Measurements from ENCODE around the gene PIGK. TPM values are rescaled to one million over a fixed set of nuclear protein-coding genes. Genes with fewer than 3 reads are reported as not detected.
"Not testable (repeated sequence)": the region's sequence is repeated elsewhere in the genome, so short reads cannot be mapped to it uniquely, and the experiment has no call there.

PIGK gene
- total and polyA plus RNA-seq, 4 donors, result 7.9 to 30.2 (median 17.9) TPM

DNA sequence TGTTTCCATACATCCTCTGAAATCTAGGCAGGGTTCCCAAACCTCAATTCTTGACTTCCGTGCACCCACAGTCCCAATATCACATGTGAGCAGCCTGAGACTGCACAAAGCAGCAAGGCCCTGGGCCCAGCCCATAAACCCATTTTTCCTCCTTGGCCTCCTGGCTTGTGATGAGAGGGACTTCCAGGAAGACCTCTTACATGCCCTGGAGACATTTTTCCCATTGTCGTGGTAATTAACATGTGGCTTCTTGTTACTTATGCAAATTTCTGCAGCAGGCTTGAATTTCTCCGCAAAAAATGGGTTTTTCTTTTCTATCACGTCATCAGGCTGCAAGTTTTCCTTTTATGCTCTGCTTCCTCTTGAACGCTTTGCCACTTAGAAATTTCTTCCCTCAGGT is 3.3 kb upstream of the PIGK start:
- WGBS, 2 donors, result 90 to 96% methylated on average over 5 of the region's 5 CpGs
- H3K36me3 ChIP-seq (ENCODE audit: control insufficient read depth in 4 of 4, insufficient read depth in 4 of 4, low read length in 4 of 4), result no peaks in the 10 kb centered on the region
- TF ChIP-seq, protein P1, sequence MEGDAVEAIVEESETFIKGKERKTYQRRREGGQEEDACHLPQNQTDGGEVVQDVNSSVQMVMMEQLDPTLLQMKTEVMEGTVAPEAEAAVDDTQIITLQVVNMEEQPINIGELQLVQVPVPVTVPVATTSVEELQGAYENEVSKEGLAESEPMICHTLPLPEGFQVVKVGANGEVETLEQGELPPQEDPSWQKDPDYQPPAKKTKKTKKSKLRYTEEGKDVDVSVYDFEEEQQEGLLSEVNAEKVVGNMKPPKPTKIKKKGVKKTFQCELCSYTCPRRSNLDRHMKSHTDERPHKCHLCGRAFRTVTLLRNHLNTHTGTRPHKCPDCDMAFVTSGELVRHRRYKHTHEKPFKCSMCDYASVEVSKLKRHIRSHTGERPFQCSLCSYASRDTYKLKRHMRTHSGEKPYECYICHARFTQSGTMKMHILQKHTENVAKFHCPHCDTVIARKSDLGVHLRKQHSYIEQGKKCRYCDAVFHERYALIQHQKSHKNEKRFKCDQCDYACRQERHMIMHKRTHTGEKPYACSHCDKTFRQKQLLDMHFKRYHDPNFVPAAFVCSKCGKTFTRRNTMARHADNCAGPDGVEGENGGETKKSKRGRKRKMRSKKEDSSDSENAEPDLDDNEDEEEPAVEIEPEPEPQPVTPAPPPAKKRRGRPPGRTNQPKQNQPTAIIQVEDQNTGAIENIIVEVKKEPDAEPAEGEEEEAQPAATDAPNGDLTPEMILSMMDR (IDR thresholded peaks at IDR 0.05; ENCODE audit: control extremely low read depth, extremely low read depth), result no peak
- peaks cover 0 to 10% (median 3%) of the 10 kb centered on the region in 5 donors for H3K4me1 ChIP-seq (ENCODE audit: control insufficient read depth in 5 of 5, insufficient read depth in 5 of 5, low read length in 5 of 5)
- H3K27ac ChIP-seq (ENCODE audit: low read depth in 1 of 2, low read length in 1 of 2), result no peak overlapping the region
- H3K9me3 ChIP-seq (ENCODE audit: control insufficient read depth in 4 of 4, insufficient read depth in 3 of 4, low read length in 3 of 4), result no peaks in the 10 kb centered on the region
- H3K27me3 ChIP-seq (ENCODE audit: control insufficient read depth in 3 of 3, insufficient read depth in 3 of 3, low read length in 2 of 3), result no peaks in the 10 kb centered on the region
- H3K9ac ChIP-seq (ENCODE audit: insufficient read depth in 1 of 2, low read length in 2 of 2), result no peak overlapping the region
- no peak for DNase-seq
- H3K4me3 ChIP-seq, result no peak overlapping the region
- no peak for ATAC-seq (ENCODE audit: insufficient read depth, low FRiP score)

DNA sequence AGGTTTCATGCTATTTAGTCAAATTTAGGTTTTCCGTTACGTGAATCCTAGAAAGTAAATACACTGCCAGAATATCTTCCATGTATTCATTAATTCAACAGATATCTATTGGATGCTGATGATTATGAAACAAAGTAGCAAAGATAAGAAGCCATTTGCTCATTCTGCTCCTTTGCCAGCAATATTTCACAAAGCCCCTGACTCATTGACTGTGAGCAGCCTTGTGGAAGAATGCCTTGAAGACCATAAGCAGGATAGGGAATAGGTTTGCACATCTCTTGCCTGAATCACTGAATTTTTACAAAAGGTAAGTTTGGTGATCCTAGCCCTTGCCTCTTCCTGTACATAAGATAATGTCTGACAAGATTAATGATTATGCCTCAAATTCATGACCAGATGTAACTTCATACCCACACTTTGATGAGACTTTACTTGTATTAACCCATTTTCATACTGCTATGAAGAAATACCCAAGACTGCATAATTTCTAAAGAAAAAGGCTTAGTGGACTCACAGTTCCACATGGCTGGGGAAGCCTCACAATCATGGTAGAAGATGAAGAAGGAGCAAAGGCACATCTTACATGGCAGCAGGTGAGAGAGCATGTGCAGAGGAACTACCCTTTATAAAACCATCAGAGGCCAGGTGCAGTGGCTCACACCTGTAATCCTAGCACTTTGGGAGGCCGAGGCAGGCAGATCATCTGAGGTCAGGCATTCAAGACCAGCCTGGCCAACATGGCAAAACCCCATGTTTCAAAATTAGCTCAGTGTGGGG is 1.6 kb upstream of the PIGK start:
- Histone ChIP-seq H3K27ac (ENCODE audit: low read depth in 1 of 2, low read length in 1 of 2) (no peak overlapping the region), H3K9ac (ENCODE audit: insufficient read depth in 1 of 2, low read length in 2 of 2) (no peak overlapping the region), H3K4me3 (no peak overlapping the region), H3K4me1 (ENCODE audit: control insufficient read depth in 5 of 5, insufficient read depth in 5 of 5, low read length in 5 of 5) (peaks cover 0 to 10% (median 3%) of the 10 kb centered on the region in 5 donors), H3K27me3 (ENCODE audit: control insufficient read depth in 3 of 3, insufficient read depth in 3 of 3, low read length in 2 of 3) (no peaks in the 10 kb centered on the region), H3K9me3 (ENCODE audit: control insufficient read depth in 4 of 4, insufficient read depth in 3 of 4, low read length in 3 of 4) (no peaks in the 10 kb centered on the region), H3K36me3 (ENCODE audit: control insufficient read depth in 4 of 4, insufficient read depth in 4 of 4, low read length in 4 of 4) (no peaks in the 10 kb centered on the region)
- ATAC-seq (ENCODE audit: insufficient read depth, low FRiP score) (no peak), DNase-seq (peak in 2 of 3 donors; percentile 14 to 26)
- TF ChIP-seq, protein P1 (IDR thresholded peaks at IDR 0.05; ENCODE audit: control extremely low read depth, extremely low read depth), result no peak
- 64 to 66% methylated on average over 3 of the region's 3 CpGs for WGBS, 2 donors

DNA sequence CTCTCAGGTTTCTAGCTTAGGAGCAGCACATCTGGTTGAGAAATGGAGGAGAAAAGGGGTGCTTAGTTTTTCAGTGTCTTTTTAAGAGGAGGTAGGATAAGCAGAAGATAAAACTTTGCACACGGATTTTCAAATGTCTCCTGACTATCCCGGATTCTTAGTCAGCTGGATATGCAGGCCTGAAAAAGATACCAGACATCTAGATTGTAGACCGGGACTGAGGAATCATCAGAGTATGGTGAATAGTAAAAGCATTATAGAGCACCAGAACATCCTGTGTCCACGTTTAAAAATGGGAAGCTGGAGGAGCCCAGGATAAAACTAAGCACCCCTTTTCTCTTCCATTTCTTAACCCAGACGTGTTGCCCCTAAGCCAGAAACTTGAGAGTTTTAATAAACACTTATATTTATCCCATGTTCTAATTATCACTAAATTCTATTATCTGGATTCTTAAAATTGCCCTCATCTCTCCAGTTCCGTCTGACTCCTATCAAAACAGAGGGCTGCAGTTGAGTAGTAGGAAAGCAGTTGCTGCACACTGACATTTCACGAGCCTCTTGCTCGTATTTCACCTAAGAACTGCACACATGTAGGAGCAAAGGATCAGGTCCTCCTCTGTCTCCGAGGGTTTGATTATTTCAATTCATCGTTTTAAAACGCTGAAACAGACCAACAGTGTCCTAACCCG is 609 bp downstream of the PIGK start:
- no peaks in the 10 kb centered on the region for H3K9me3 ChIP-seq (ENCODE audit: control insufficient read depth in 4 of 4, insufficient read depth in 3 of 4, low read length in 3 of 4)
- H3K4me1 ChIP-seq (ENCODE audit: control insufficient read depth in 5 of 5, insufficient read depth in 5 of 5, low read length in 5 of 5), result peaks cover 0 to 10% (median 3%) of the 10 kb centered on the region in 5 donors
- peak overlapping the region; percentile 90 to 98 for H3K27ac ChIP-seq (ENCODE audit: low read depth in 1 of 2, low read length in 1 of 2)
- H3K9ac ChIP-seq (ENCODE audit: insufficient read depth in 1 of 2, low read length in 2 of 2), result peak overlapping the region; percentile 85 to 89
- DNase-seq (no peak), ATAC-seq (ENCODE audit: insufficient read depth, low FRiP score) (peak; percentile 10)
- 8 to 11% methylated on average over 12 of the region's 12 CpGs for WGBS, 2 donors
- peak overlapping the region; percentile 97 for H3K4me3 ChIP-seq
- H3K36me3 ChIP-seq (ENCODE audit: control insufficient read depth in 4 of 4, insufficient read depth in 4 of 4, low read length in 4 of 4), result no peaks in the 10 kb centered on the region
- H3K27me3 ChIP-seq (ENCODE audit: control insufficient read depth in 3 of 3, insufficient read depth in 3 of 3, low read length in 2 of 3), result no peaks in the 10 kb centered on the region
- TF ChIP-seq, protein P1 (IDR thresholded peaks at IDR 0.05; ENCODE audit: control extremely low read depth, extremely low read depth), result no peak

DNA sequence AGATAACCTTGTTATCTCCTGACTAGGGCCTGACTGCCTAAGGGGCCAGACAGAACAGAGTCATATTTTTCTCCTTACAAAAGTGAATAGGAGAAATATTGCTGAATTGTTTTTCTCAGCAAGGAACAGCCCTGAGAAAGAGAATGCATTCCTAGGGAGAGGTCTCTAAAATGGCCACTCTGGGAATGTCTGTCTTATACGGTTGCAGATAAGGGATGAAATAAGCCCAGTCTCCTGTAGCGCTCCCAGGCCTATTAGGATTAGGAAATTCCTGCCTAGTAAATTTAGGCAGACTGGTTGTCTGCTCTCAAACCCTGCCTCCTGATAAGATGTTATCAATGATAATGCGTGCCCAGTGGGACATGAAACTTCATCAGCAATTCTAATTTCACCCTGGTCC is 15.2 kb downstream of the PIGK start:
- not testable (repeated sequence) for H3K9me3 ChIP-seq (ENCODE audit: control insufficient read depth in 4 of 4, insufficient read depth in 3 of 4, low read length in 3 of 4); ATAC-seq (ENCODE audit: insufficient read depth, low FRiP score); H3K9ac ChIP-seq (ENCODE audit: insufficient read depth in 1 of 2, low read length in 2 of 2); DNase-seq; H3K4me3 ChIP-seq; H3K36me3 ChIP-seq (ENCODE audit: control insufficient read depth in 4 of 4, insufficient read depth in 4 of 4, low read length in 4 of 4); H3K27me3 ChIP-seq (ENCODE audit: control insufficient read depth in 3 of 3, insufficient read depth in 3 of 3, low read length in 2 of 3); H3K4me1 ChIP-seq (ENCODE audit: control insufficient read depth in 5 of 5, insufficient read depth in 5 of 5, low read length in 5 of 5); H3K27ac ChIP-seq (ENCODE audit: low read depth in 1 of 2, low read length in 1 of 2)
- WGBS, 2 donors, result 98 to 100% methylated on average over 3 of the region's 3 CpGs

All from lung (tissue), 12 donors.